ENCODE data around the gene SMAD1.

Gene SMAD1

DNA sequence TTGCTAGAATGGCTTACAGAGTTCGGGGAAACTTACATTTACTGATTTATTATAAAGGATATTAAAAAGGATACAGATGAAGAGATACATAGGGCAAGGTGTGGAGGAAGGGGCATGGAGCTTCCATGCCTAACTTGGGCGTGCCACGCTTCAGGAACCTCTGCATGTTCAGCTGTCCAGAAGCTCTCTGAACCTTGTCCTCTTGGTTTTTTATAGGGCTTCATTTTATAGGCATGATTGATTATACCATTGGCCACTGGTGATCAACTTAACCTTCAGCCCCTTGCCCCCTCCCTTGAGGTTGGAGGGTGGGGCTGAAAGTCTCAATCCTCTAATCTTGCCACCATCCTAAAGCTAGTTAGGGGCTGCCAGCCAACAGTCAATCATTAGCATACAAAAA is 10.7 kb downstream of the SMAD1 start:
- H3K4me3 ChIP-seq (ENCODE audit: low read depth, low read length): no peak overlapping the region
- in situ Hi-C loops (cut with HindIII; ENCODE audit: low sequenced_read_pairs): no loop called here
- TF ChIP-seq, protein P1, sequence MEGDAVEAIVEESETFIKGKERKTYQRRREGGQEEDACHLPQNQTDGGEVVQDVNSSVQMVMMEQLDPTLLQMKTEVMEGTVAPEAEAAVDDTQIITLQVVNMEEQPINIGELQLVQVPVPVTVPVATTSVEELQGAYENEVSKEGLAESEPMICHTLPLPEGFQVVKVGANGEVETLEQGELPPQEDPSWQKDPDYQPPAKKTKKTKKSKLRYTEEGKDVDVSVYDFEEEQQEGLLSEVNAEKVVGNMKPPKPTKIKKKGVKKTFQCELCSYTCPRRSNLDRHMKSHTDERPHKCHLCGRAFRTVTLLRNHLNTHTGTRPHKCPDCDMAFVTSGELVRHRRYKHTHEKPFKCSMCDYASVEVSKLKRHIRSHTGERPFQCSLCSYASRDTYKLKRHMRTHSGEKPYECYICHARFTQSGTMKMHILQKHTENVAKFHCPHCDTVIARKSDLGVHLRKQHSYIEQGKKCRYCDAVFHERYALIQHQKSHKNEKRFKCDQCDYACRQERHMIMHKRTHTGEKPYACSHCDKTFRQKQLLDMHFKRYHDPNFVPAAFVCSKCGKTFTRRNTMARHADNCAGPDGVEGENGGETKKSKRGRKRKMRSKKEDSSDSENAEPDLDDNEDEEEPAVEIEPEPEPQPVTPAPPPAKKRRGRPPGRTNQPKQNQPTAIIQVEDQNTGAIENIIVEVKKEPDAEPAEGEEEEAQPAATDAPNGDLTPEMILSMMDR (IDR thresholded peaks at IDR 0.05; ENCODE audit: low read depth, low read length): no peak
- no peak for DNase-seq (ENCODE audit: low read depth, low spot score)

DNA sequence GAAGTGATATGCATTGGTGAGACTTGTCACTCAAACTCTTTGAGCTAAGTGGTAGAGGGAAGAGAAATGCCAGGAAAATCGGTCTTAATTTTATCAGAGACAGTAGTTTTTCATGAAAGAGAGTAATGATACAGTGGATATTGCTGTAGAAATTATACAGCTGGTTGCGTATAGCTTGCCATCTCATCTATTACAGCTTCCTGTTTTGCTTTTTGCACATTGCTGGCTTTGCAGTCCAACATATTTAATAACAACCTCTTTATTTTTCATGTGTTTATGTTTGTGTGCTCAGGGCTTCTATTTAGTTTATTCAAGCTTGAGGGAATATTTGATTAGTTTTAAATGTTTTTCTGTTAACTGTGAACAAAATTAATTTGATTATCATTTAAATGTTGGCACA is 11.5 kb downstream of the SMAD1 start:
- no peak for DNase-seq (ENCODE audit: low read depth, low spot score)
- TF ChIP-seq, protein P1 (IDR thresholded peaks at IDR 0.05; ENCODE audit: low read depth, low read length): no peak
- in situ Hi-C loops (cut with HindIII; ENCODE audit: low sequenced_read_pairs): no loop called here
- no peak overlapping the region for H3K4me3 ChIP-seq (ENCODE audit: low read depth, low read length)

DNA sequence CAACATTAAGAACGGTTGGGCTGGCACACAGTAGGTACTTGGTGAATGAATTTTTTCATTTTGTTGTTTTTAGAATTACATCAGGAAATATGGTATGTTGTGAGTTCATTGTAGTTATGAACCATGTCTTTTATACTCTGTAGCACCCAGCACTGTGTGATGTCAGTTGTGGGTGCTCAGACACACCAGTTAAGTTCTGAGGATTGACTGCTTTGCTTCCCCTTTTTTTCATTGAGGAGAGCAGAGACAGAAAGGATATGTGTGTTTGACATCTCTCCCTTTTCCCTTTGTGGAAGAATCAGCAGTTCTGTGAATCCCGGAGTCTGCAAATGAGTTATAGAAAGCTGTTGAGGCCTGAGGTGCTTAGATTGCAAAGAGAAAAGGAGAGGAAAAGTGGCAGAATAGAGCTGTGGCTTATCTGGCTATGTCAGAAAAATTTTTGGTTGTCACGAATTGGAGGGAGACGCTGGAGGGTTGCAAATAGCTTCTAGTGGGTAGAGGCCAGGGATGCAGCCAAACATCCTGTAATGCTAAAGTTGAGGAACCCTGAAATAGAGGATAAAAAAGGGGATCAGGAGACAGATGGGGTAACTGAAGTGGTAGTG is 13.1 kb downstream of the SMAD1 start:
- no peak for DNase-seq (ENCODE audit: low read depth, low spot score)
- in situ Hi-C loops (cut with HindIII; ENCODE audit: low sequenced_read_pairs): no loop called here
- TF ChIP-seq, protein P1 (IDR thresholded peaks at IDR 0.05; ENCODE audit: low read depth, low read length): no peak
- no peak overlapping the region for H3K4me3 ChIP-seq (ENCODE audit: low read depth, low read length)

DNA sequence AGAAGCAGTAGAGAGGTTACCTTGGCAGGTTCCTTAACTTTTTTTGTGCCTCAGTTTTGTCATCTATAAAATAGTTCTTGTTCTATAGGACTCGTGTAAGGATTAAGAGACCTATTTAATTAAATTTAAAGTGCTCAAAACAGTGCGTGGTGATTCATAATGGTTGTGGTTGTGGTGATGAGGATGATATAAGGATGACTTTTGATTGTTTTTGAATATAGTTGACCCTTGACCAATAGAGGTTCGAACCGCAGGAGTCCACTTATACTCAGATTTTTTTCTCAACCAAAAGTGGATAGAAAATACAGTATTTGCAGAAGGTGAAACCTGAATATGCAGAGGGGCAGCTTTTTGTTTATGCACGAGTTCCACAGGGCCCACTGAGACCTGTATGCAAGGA is 14.6 kb downstream of the SMAD1 start:
- no peak overlapping the region for H3K4me3 ChIP-seq (ENCODE audit: low read depth, low read length)
- no peak for DNase-seq (ENCODE audit: low read depth, low spot score)
- TF ChIP-seq, protein P1 (IDR thresholded peaks at IDR 0.05; ENCODE audit: low read depth, low read length): no peak
- in situ Hi-C loops (cut with HindIII; ENCODE audit: low sequenced_read_pairs): no loop called here

DNA sequence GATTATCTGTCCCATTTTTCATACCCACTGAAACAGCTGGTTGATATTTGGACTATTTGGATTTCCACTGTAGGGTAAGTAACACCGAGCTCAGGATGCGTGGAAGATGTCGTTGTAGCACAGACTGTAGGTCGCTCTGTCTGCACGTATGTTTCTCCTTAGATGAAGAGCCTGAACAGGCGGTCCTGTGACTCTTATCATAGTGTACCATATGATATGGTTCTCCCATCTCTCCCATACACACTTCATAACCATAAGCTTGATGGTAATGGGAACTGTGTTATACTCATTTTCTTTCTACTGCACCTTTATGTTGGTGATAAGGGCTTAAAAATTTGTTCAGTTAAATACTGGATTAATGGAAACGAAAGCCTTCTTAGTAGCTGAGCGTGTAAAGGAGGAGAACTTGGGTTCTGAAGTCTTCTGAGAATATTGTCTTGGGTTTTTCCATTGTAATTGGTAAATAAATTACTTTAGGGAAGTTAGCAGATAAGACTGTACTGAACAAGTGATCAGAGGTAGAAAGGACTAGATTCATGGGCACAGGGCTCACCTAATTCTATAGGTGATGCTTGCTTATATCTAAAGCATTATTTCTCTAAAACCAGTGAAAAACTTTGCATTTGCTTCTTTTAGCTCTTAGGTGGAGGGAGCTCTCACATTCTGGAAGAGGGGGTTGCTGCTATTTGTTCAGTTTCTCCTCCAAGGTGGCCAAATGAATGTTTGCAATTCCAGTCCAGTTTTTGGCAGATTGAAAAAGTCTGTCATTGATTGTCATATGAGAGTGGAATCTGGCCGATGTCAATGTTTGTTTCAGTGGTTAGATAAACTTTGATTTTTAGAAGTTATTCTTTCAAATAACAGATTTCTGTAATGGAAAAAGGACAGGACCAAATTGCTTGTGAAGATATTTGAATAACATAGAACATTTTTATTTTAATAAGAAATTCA is 15.8 kb downstream of the SMAD1 start:
- no peak for DNase-seq (ENCODE audit: low read depth, low spot score)

DNA sequence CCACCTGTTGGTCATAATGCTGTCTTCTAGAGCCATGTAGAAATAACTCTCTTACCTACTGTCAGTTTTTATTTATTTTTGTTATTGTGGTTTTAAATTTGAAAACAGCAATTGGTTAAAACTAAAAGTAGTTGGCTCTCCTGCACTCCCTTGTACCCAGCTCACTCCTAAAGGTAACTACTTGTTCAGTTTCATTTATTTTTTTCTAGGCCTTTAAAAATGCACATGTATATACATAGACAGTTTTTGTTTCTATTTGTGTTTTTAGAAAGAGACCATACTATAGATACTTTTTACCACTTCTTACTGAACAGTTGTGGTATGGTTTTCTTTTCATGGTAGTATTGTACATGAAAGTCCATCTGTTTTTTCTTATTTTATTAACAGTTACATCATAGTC is 16.8 kb downstream of the SMAD1 start:
- in situ Hi-C loops (cut with HindIII; ENCODE audit: low sequenced_read_pairs): no loop called here
- TF ChIP-seq, protein P1 (IDR thresholded peaks at IDR 0.05; ENCODE audit: low read depth, low read length): no peak

More for the DNA sequence above, 15.8 kb downstream of the SMAD1 start:
- TF ChIP-seq, protein P1 (IDR thresholded peaks at IDR 0.05; ENCODE audit: low read depth, low read length): no peak
- H3K4me3 ChIP-seq (ENCODE audit: low read depth, low read length): no peak overlapping the region
- in situ Hi-C loops (cut with HindIII; ENCODE audit: low sequenced_read_pairs): no loop called here

More for the DNA sequence above, 16.8 kb downstream of the SMAD1 start:
- no peak overlapping the region for H3K4me3 ChIP-seq (ENCODE audit: low read depth, low read length)
- no peak for DNase-seq (ENCODE audit: low read depth, low spot score)
